NCI-H1436 (cell line): ENCODE measurements around the gene FGFRL1.

Experiments
- DNase-seq: peaks from one replicate; lab custom pipeline; 2025; lab: John Stamatoyannopoulos, UW

Gene FGFRL1

DNA sequence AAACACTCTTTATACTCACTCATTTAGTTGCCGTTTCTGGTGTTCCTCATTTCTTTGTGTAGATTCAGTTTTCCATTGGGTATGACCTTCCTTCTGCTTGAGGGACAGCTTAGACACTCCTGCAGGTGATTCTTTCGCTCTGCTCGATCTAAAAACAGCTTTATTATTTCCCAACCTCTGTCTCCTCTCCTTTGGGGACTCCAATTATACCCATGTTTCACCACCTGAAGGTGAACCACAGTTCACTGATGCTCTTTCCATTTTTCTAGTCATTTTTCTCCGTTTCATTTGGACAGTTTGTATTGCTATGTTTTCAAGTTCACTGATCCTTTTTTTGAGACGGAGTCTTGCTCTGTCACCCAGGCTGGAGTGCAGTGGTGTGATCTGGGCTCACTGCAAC, 4.6 kb upstream of the FGFRL1 start:
- no peak for DNase-seq

DNA sequence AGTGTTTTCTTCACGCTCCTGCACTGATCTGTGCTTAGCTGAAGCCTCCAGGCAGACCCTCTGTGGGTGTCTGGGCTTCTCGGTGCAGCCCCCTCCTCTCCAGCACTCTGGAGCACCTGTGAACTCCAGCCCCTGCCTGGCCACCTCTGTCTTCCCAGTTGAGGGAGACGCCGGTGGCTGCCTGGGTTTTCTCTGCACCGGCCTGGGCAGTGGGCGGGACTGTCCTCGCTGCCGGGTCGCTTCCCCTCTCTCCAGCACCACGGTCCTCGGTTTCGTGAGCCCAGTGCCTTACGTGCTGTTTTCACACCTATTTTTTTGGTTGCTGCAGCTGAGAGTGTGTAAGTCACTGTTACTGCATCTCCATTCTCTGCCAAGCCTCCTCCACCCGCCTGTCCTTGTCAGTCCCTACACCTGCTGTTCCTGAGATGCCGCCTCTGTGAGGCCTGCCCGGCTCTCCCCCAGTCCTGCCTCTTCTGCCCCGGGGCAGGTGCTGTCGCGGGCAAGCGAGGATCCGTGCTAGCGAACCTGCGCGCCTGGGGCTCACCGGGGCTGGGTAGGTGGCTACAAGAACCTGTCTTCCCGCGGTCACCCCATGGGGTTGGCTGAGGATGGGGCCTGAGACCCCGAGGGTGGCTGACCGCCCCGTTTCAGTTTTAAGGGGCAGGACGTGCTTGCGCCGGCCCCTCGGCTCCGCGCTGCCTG, 2.4 kb upstream of the FGFRL1 start:
- no peak for DNase-seq

DNA sequence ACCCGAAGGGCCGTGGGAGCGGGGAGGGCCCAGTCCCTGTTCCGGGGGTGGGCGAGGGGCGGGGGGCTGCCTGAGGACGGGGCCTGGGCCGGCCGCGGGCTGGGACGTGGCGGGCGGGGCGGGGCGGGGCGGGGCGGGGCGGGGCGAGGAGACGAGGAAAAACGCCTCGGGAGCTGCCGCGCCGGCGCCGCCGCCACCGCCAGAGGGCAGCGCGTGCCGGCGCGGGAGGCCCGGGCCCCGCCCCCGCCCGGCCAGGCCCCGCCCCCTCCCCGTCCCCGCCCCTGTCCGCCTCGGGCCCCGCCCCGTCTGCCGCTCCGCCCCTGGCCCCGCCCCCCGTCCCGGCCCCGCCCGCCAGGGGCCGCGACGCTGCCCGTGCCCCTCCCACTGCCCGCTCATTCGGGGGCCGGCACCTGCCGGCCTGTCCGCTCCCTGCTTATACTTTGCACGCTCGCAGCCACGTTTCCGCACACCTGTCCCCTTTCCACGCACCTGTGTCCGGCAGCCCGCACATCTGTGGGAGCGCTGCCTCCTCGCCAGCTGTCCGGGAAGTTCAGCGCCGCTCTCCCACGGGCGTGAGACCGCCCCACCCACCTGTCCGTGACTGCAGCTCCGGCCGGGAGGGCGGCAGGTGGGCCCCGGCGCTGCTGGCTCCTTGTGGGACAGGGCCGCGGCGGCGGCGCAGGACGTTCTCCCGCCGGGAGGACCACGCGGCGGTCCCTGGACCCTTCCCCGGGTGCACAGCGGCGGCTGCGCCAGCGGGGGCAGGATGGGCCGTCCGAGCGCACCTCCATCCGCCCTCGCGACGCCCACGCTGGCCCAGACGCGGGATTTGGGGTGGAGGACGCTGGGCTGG, 1.7 kb upstream of the FGFRL1 start:
- DNase-seq, result peak; percentile 61

DNA sequence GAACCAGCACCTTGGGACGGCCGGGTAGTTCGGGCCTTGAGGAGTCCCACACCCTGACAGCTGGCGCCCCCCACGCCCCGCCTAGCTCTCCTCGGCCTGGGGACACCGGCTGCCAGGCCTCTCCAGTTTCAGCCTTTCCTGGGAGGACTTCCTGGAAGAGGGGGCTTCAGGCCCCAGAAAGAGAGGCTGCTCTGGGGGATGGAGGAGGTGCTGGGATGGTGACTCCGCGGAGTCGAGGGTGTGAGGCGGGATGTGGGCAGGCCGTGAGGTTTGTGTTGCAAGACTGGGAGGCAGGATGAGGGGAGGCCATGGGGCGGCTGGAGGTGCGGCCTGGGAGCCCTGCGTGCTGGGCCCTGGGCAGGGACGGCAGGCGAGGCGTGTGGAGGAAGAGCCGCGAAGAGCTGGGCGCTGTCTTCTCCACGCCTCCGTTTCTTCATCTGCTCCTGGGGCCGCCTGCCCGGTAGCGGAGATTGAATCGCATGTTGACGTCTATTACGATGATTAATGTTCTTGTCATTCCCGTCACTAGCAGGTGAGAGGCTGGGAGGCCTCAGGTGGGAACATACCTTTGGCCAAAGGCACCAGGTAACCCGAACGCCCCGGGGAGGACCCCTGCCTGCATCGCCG, 918 bp upstream of the FGFRL1 start:
- no peak for DNase-seq

DNA sequence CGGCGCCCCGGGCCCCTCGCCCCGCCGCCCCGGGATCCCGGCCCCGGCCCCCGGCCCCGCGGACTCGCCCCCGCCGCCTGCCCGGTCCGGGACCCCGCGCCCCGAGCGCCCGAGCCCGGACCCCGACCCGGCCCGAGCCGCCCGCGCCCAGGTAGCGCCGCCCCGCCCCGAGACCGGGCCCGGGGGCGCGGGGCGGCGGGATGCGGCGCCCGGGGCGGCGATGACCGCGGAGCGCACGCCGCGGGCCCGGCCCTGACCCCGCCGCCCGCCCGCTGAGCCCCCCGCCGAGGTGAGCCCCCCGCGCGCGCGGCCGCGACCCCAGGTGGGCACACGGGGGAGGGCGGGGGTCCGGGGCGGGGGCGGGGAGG, 224 bp downstream of the FGFRL1 start:
- no peak for DNase-seq

DNA sequence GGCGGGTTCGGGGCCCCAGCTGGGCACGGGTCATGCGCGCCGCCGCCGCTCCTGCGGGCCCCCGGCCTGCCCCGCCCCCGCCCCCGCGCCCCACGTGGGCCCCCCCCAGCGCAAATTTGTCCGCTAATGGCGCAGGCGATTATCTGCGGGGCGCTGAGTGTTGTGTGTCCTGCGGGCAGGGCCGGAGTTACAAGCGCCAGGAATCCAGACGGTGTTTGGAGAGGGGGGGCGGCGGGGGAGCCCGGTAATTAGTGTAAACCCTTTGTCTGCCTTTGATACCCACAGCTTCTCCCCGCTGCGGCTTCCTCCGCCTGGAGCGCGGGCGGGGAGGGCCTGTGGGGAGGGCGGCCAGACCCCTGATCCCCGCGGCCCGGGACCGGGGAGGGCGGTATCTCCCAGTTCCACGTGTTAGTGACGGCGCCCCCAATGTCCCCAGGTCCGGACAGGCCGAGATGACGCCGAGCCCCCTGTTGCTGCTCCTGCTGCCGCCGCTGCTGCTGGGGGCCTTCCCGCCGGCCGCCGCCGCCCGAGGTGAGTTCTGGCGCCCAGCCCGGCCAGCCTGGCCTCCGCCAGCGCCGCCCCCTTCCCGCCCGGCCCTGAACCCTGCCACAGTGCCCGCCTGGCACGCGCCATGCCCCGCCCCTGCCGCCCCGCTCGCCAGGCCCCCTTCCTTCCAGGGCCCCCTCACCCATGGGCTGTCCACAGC, 761 bp downstream of the FGFRL1 start:
- no peak for DNase-seq

DNA sequence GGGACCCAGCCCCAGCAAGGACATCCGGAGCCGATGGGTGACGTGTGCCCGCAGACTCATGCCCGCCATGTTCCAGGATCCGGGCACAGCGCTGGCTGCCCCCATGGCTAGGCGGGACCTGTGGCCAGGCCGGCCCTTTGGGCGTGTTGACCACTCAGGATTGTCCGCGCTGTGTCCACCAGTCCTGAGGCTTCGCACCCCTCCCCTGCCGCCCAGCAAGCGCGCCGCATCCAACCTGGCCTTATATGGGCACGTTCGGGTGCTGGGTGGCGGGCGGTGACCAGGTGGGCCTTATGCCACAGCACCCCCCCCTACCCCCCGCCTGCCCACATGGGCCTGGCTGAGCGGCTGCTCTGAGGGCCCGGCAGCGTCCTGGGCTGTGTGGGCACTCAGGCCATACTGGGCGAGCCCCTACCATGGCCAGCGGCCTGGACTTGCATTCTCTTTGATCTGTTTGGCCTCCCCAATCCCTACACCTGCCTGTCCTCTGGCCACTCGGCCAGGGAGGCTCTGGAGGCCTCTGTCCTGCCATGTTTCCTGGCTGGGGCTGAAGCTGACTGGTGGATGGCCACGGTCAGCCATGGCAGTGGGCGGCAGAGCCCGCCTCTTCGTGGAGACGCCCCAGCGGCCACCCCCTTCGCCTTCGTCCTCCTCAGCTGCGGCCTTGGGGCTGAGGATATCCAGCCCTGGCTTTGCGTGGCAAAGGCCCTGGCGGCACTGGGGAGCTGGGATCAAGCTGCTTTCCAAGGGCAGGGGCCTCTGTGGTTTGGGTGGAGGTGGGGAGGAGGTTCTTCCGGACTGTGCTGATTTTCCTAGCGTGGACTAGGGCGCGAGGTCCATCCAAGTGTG, 2.0 kb downstream of the FGFRL1 start:
- DNase-seq, result no peak

DNA sequence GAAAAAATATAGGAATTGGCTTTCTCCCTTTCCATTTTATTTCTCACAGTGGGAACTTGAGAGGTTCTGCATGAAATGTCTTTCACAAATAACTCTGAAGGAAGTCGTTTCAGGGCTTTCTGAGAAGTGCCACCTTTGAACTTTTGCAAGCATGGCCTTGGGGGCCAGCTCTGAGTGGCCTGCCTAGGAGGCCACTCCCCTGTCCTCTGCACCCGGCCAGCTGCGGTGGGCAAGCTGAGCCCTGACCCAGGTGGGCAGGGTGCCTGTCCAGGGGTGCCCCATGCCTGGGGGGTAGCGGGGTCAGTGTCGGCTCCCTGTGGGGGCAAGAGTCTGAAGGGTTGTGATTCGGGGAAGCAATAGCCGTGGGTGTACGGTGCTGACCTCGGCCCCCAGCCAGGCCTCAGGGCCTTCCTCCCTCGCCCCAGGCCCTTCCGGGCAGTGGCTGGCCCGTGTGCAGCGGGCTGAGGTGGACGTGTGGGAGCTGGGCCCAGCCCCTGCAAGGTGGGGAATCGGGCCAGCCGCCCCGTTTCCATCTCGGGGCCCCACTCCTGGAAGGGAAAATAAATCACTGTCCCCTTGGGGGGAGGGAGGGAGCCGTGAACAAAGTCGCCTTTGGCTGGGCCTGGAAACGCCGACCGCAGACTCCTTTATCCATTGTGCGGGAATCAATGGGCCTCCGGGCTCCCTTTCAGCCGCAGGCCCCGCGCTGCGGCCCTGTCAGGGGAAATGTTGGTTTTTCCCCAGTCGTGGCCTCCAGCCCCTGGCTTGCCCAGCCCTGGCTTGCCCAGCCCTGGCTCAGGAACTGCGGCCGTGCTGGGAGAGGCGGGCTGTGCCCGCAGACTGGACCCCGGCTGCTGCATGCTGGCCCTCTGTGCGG, 3.1 kb downstream of the FGFRL1 start:
- DNase-seq, result no peak

DNA sequence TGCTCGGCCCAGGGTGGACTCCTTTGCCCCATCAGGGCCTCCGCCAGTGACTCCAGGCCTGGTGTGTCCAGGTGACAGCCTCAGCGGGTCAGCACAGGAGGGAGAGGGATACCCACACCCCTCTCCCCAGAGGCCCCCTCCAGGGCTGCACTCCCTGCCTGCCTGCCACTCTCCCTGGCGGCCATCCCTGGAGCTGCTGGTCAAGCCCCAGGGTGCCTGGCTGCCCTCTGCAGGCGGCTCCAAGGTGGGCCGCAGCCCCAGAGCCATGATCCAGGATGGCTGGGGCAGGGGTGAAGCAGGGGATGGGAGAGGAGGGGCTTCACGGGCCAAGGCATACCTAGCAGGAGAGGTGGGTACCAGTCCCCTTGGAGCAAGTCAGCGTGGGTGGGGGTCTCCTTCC, 3.8 kb downstream of the FGFRL1 start:
- DNase-seq, result no peak

DNA sequence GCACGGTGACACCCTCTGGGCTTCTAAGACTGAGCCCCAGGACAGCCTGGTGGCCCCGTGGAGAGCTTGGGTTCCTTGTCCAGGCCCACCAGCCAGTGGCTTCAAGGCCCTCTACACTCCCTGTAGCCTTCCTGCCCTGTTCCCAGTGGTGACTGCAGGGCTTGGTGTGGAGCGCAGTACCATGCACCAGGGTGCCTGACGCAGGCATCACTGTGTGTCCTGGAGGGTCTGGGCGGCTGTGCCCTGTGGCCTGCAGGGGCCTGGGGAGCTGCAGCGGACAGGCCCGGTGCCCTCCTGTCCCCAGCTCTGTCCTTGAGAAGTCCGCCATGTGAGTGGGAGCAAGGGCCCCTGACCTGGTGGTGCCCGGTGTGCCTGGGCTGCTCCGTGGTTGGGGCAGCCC, 4.3 kb downstream of the FGFRL1 start:
- DNase-seq, result no peak

DNA sequence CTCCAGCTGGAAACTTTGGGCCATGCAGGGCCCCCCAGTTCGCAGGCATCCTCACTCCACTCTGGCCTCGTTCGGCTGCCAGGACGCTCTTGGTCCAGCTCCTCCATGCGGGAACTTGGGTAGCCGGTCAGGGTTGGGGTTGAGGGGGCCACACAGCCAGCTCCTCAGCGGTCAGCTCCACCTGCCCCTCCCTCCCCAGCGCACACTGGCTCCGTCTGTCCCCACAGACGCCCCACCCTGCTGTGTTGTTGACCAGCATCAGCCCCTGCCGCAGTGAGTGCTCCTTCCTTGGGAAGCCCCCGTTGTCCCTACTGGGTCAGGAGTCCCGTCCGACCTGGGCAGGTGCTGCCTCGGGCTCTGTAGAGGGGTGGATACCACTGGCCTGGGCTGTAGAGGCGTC, 5.8 kb downstream of the FGFRL1 start:
- DNase-seq, result no peak

DNA sequence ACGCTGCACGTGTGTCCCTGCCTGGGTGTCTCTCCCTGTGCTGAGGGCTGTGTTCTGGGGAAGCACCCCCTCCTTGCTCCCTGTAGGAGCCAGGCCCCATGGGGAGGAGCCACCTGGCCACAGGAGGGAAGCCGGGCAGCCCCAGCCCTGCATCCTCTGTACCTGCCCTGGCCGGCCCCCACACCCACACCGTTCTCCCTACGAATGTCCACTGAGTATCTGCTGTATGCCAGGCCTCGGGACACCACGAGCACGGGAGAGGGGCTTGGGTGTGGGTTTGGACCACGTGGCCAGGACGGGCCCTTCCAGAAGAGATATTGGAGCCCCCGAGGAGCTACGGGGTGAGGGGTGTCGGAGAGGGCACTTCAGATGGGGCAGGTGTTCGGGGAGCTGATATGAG, 6.3 kb downstream of the FGFRL1 start:
- no peak for DNase-seq

DNA sequence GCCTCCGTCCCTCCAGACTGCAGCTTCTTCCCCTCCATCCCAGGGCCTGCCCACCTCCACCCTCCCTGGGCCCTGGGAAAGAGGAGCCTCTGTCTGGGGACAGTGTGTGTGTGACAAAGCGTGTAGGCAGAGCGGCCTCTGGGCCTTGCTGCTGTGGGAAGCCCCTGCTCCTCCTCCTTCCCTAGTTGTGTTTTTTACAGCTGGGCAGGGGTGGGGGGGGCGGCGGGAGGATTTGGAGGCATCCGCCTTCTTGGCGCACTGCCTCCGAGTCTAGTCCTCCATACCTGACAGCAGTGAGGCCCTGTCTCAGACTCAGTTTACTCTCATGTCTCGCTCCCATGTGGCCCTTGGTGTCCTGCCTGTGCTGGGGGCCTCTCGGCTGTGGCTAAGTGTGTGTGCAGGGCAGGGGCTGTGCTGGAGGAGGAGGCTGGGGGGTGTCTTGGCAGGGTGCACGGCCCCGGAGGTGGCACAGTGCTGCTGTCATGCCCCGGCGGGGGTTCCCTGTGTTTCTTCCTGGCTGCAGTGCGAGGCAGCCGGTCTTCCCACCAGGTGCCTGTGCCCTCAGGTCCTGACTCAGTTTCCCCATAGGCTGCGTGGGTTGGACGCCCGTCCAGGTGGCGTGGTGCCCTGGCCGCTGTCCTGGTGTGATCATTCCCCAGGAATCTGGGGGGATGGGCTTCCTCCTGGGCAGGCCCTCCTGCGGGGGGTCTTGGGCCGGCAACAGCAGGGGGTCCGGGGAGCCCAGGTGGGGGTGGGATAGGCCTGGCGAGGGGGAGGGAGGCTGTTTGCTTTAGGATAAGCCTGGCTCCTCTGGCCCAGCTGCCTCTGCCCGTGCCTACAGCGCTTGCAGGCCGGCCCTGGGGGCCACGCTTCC, 7.0 kb downstream of the FGFRL1 start:
- no peak for DNase-seq

DNA sequence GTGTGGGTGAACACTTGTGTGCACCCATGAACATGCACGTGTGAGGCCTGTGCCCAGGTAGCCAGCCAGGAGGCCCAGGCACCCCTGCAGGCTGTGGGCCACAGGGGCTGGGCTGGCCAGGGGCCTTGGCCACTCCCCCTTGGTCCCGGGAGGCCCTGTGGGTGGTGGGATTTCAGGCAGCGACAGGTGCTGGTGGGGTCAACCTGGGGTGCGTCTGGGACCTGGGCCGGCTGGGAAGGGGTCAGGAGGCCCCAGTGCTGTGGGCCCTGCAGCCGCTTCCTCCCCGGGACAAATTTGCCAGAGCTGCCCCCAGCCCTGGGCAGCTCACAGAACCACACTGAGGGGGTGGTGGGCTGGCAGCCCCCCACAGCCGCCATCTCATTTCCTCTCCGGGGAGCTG, 7.9 kb downstream of the FGFRL1 start:
- no peak for DNase-seq

DNA sequence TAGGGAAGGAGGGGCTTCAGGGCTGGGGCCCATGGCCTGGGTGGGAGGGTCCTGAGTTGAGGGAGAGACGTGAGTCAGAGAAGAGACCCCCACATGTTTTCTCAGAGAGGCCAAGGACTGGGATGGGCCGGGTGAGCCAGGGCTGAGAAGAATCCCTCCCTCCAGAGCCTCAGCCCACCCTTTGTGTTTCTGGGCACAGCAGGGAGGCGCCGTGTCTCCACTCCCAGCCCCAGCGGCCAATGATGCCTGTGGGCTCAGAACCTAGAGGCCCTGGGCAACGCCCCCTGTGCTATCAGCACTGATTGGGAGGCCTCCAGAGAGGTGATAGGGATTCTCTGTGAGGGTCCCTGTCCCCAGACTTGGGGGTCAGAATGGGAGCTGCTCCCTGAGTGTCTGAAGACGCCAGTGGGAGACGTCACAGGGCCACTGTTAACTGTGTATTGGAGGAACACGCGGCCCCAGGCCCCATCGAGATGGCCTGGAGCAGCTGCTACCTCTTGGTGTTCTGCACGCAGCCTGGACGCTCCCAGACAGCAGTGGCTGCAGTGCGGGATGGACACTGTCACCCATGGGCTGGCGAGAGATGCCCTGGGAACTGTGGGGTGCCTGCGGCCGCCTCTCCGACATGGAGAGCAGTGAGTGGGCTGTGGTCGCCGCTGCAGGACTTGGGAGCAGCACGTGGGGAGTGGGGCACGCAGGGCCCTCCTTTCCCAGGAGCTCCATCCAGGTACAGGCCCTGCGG, 8.5 kb downstream of the FGFRL1 start:
- DNase-seq, result no peak

DNA sequence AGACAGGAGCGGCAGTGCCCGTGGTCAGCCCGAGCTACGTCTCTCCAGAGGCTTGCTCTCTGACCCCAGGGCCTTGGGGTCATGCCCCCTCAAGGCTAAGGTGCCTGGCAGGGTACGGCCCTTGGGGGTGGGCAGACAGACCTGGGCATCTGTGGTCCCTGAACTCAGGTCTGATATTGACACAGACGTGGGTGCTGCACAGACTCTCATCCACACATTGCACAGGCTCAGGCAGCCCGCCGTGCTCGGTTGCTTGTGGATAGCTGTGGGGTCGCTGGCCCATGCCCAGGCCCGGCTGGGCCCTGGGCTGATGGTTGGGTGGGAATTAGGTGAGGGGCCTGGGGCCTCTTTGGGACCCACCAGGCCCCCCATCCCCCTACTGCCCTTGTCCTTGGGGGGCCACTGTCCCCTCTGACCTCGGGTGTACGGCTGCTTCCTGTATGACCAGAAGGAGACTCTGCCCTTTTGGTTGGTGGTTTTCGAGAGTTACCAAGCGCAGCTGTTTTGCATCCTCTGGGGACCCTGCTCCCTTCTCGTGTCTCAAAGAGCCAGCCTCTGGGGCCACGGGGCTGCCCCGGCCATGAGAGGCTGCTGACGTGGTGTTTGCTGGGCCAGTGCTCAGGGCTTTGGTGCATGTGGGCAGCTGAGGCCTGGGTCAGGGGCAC, 10.1 kb downstream of the FGFRL1 start:
- DNase-seq, result no peak

DNA sequence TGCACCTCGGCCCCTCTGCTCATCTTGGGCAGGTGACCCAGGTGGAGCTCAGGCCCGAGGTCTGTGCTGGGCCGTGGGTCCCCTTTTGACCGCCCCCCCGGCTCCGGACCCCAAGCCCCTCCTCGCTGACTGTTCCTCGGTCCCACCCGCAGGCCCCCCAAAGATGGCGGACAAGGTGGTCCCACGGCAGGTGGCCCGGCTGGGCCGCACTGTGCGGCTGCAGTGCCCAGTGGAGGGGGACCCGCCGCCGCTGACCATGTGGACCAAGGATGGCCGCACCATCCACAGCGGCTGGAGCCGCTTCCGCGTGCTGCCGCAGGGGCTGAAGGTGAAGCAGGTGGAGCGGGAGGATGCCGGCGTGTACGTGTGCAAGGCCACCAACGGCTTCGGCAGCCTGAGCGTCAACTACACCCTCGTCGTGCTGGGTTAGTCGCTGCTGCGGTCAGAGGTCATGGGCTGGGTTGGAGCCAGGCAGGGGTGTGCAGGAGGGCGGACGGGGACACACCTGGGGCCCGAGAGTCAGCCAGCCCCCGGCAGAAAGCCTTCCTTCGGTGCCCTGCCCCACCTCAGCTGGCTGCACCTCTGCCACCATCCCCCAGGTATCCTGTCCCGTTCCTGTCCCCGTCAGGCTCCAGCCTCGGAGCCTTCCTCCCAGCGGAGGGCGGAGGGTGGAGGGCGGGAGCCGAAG, 10.8 kb downstream of the FGFRL1 start:
- no peak for DNase-seq

DNA sequence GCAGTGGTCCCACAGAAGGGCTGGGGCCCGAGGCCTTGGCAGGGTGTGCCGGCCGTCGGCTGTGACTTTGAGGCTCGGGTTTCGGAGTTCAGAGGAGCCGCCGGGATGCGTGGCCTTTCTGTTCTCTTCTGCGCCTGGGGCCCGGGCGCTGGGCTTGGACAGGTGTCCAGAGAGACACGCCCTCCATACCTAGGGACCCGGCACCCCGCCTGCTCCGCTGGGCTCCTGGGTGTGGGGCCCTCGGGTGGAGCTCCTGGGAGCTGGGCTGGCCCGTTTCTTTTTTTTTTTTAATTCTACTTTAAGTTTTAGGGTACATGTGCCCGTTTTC, 11.3 kb downstream of the FGFRL1 start:
- no peak for DNase-seq
